Endometrial microvascular endothelial cells (primary cell): Measurements from ENCODE around the gene ACAP2. TPM values are rescaled to one million over a fixed set of nuclear protein-coding genes. Genes with fewer than 3 reads are reported as not detected.
"Not testable (repeated sequence)": the region's sequence is repeated elsewhere in the genome, so short reads cannot be mapped to it uniquely, and the experiment has no call there.

Experiments
- in situ Hi-C: cut with HindIII; loops from 2 replicates; pipeline ENCODE4 v1.10.0; 2017; ENCODE audit warnings: low sequenced_read_pairs, low pct_unique_long_range_greater_than_20kb; ENCODE audit errors: inconsistent ontology term
- total RNA-seq: library from RNA; depleted of rRNA; stranded (reverse); fragments of >200 nt; gene quantifications from one replicate; pipeline ENCODE4 v1.2.3, GENCODE V29; 2015; ENCODE audit errors: inconsistent ontology term

Gene ACAP2
- total RNA-seq, 1 donor from 2014 or later, result 36.0 TPM

DNA sequence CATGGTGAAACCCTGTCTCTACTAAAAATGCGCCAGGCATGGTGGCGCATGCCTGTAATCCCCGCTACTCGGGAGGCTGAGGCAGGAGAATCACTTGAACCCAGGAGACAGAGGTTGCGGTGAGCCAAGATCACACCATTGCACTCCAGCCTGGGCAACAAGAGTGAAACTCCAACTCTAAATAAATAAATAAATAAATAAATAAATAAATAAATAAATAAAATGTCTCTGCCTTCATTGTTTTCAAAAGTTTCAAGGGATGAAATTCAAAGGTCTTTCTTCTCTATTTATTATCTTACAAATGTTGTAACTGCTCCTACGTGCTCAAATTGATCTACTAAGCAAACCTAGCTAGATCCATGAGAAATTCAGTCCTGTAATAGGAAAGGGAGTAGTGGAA is 44.4 kb downstream of the ACAP2 start:
- in situ Hi-C loops, result not testable (repeated sequence)

- in situ Hi-C loops, result no loop called here
These were observed 45.3 kb downstream of the ACAP2 start for GRCh38 chr3:195397524-195397923.

DNA sequence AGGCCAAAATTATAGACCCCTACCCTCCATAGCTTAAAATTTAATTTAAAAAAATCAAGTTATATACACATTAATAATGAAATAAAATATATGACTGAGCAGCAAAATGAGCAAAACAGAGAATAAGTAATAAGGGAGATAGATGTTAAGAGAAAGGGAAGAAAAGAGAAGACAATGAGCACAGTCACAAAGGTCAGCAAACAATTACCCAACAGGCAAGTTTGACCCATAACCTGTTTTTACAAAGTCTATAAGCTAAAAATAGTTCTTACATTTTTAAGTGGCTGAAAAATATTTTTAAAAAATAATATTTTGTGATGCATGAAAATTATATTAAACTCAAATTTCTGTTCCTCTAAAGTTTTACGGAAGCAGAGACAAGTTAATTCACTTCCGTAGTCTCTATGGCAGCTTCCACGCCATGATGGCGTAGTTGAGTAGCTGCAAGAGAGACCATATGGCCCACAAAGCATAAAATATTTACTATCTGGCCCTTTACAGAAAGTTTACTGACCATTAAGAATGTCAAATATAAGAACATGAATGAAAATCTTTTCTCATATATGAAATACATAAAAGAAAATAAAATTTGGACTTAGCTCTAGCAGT is 47.5 kb downstream of the ACAP2 start:
- in situ Hi-C loops, result no loop called here

DNA sequence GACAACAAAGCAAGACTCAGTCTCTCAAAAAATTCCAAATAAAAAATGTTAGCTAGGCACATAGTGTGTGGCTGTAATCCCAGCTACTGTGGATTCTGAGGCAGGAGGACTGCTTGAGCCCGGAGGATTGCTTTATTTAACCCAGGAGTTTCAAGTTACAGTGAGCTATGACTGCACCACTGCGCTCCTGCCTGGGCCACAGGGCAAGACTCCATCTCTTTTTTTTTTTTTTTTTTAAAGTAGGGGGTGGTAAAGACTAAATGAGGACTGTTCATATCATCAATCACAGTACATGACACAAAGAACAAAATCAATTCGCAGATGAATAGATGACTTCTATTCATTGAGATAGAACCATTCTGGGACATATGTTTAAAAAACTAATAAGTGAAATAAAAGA is 48.1 kb downstream of the ACAP2 start:
- in situ Hi-C loops, result no loop called here

- in situ Hi-C loops, result no loop called here
These were observed 48.8 kb downstream of the ACAP2 start for GRCh38 chr3:195394024-195394423.

- in situ Hi-C loops, result no loop called here
These were observed 54.4 kb downstream of the ACAP2 start for GRCh38 chr3:195388380-195388779.

- in situ Hi-C loops, result no loop called here
These were observed 56.1 kb downstream of the ACAP2 start for GRCh38 chr3:195386739-195387138.

DNA sequence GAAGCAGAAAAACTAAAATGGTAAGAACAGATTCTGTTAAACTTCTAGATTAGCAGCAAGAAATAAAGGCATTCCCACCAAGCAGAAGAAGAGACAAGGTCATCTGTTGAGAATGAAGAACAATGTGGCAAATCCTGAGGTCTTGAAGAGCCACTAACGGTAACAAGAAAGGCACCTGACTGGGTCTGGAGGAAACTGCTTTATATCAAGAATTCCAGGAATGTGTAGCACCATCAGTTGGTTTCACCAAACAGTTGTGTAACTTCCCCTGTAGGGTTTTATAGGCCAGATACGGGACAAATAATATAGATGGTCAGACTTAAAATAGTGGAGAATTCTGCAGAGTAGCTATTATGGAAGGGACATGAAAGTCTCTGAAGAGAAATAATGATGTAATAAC is 57.3 kb downstream of the ACAP2 start:
- in situ Hi-C loops, result no loop called here

DNA sequence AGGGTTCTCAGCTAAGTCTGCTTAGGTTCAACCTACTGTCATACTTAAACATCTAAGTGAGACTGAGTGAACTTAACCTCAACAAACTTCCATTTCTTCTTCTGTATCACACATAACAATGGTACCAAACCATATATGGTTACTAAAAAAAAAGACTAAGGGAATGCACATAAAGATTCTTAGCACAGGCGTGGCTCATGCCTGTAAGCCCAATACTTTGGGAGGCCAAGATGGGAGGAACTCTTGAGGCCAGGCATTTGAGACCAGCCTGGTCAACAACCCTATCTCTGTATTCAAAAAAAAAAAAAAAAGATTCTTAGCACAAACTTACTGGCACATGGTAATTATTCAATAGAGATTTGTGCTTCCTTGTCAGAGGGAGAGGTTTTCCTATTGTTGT is 57.9 kb downstream of the ACAP2 start:
- in situ Hi-C loops, result no loop called here

- in situ Hi-C loops, result no loop called here
These were observed 70.6 kb downstream of the ACAP2 start for GRCh38 chr3:195372220-195372619.

- in situ Hi-C loops, result no loop called here
These were observed 76.5 kb downstream of the ACAP2 start for GRCh38 chr3:195366200-195366925.

- in situ Hi-C loops, result no loop called here
These were observed 77.4 kb downstream of the ACAP2 start for GRCh38 chr3:195365371-195365770.

- in situ Hi-C loops, result not testable (repeated sequence)
These were observed 85.0 kb downstream of the ACAP2 start for GRCh38 chr3:195357797-195358196.

DNA sequence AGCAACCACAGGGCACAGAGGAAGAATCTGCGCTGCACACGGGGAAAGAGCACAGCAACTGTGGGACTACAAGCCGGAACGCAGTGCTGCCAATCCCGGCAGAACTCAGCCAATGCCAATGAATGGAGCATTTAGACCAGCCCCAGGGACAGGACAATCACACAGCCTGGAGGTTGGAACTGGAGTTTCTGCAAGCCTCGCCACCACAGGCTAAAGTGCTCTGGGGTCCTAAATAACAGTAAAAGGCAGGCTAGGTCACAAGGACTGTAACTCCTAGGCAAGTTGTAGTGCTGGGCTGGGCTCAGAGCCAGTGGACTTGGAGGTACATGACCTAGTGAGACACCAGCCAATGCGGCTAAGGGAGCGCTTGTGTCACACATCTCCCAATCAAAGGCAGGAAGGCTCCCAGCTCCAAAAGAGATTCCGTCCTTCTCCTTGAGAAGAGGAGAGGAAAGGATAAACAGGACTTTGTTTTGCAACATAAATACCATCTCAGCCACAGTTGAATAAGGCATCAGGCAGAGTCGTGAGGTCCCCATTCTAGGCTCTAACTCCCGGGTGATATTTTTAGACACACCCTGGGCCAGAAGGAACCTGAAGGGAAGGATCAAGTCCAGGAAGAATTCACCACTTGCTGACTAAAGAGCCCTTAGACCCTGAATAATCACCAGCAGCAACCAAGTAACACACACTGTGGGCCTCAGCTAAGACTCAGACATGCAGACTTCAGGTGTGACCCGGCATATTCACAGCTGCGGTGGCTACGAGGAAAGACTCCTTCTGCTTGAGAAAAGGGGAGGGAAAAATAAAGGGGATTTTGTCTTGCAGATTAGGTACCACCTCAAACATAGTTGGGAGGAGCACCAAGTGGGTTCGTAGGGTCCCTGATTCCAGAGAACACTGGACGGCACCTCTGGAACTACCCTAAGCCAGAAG is 86.4 kb downstream of the ACAP2 start:
- in situ Hi-C loops, result no loop called here

GRCh38 chr3:195354009-195354408 is 88.8 kb downstream of the ACAP2 start:
- in situ Hi-C loops, result not testable (repeated sequence)

- in situ Hi-C loops, result no loop called here
These were observed 89.8 kb downstream of the ACAP2 start for GRCh38 chr3:195352895-195353488.

DNA sequence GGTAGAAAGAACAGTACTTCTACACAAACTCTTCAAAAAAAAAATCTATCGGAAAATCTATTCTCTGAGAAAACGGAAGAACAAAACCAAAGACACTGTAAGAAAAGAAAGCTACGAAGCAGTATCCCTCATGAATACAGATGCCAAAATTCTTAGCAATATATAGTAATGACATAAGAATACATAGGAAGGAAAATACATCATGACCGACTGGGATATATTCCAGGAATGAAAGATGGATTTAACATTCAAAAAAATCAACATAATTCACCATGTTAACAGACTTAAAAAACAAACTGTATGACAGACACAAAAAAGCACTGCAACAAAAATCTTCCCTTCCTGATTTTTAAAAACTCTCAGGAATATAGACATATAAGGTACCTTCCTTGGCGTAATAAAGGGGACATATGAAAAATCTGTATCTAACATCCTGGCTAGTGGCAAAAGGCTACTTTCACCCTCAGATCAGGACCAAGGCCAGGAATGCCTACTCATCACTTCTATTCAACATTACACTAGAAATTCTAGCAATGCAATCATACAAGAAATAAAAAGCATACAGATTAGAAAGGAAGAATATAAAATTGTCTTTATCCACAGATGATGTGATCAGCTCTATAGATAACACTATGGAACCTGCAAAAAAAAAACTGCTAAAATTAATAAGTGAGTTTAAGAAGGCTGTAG is 94.2 kb downstream of the ACAP2 start:
- in situ Hi-C loops, result no loop called here

DNA sequence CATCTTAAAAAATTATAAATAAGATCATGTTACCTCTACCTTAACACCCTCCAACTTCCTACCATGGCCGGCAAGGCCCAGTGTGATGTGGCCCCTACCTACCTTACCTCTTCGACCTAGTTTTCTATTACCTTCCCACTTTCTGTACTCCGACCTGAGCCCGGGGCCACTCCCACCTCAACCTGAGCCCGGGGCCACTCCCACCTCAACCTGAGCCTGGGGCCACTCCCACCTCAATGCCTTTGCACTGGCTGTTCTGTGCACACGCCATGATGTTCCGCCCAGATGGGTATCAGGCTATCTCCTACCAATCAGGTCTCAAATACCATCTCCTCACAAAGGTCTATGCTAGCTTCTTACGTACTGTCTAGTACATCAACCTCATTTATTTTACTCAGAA is 105.1 kb downstream of the ACAP2 start:
- in situ Hi-C loops, result no loop called here

- in situ Hi-C loops, result no loop called here
These were observed 107.9 kb downstream of the ACAP2 start for GRCh38 chr3:195334967-195335366.
